Ishikawa (cell line): ENCODE results near the gene MAN2B1.

Source experiments
- CEBPB ChIP-seq: IDR thresholded peaks from 2 replicates; pipeline ENCODE4 v1.6.1; 2012
- CREB1 ChIP-seq: IDR thresholded peaks from 2 replicates; pipeline ENCODE4 v1.6.1; 2012; ENCODE audit warnings: low read depth
- EGR1 ChIP-seq: IDR thresholded peaks from 2 replicates; pipeline ENCODE4 v1.6.1; 2012
- EP300 ChIP-seq: IDR thresholded peaks from 2 replicates; pipeline ENCODE4 v1.6.1; 2012; ENCODE audit warnings: borderline replicate concordance
- FOXM1 ChIP-seq: IDR thresholded peaks from 2 replicates; pipeline ENCODE4 v1.6.1; 2012; ENCODE audit warnings: low read depth, borderline replicate concordance
- NFIC ChIP-seq: IDR thresholded peaks from 2 replicates; pipeline ENCODE4 v1.6.1; 2012
- RAD21 ChIP-seq: IDR thresholded peaks from 2 replicates; pipeline ENCODE4 v1.6.1; 2012; ENCODE audit warnings: low read depth
- REST ChIP-seq: IDR thresholded peaks from 2 replicates; pipeline ENCODE4 v1.6.1; 2012; ENCODE audit warnings: low read depth, mild to moderate bottlenecking
- TAF1 ChIP-seq: IDR thresholded peaks from 2 replicates; pipeline ENCODE4 v1.6.1; 2012; ENCODE audit warnings: low read depth, mild to moderate bottlenecking
- TCF12 ChIP-seq: IDR thresholded peaks from 2 replicates; pipeline ENCODE4 v1.6.1; 2012; ENCODE audit warnings: low read depth
- TEAD4 ChIP-seq: IDR thresholded peaks from 2 replicates; pipeline ENCODE4 v1.6.1; 2012
- YY1 ChIP-seq: IDR thresholded peaks from 2 replicates; pipeline ENCODE4 v1.6.1; 2012; ENCODE audit warnings: low read depth
- ZBTB7A ChIP-seq: IDR thresholded peaks from 2 replicates; pipeline ENCODE4 v1.6.1; 2012; ENCODE audit warnings: low read depth
- TF ChIP-seq, protein P1 (sequence below): IDR thresholded peaks from 2 replicates; pipeline ENCODE4 v1.6.1; 2012
- TF ChIP-seq, protein P2 (sequence below): IDR thresholded peaks from 2 replicates; pipeline ENCODE4 v1.6.1; 2012

Gene MAN2B1

DNA sequence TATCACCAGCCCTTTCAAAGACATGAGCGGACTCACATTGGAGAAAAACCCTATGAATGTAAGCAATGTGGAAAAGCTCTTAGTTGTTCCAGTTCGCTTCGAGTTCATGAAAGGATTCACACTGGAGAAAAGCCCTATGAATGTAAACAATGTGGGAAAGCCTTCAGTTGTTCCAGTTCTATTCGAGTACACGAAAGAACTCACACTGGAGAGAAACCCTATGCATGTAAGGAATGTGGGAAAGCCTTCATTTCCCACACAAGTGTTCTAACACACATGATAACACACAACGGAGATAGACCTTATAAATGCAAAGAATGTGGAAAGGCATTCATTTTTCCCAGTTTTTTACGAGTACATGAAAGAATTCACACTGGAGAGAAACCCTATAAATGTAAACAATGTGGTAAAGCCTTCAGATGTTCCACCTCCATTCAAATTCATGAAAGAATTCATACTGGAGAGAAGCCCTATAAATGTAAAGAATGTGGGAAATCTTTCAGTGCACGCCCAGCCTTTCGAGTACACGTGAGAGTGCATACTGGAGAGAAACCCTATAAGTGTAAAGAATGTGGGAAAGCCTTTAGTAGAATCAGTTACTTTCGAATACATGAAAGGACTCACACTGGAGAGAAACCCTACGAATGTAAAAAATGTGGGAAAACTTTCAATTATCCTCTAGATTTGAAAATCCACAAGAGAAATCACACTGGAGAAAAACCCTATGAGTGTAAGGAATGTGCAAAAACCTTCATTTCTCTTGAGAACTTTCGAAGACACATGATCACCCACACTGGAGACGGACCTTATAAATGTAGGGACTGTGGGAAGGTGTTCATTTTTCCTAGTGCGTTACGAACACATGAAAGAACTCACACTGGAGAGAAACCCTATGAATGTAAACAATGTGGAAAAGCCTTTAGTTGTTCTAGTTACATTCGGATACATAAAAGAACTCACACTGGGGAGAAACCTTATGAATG lies 38.2 kb downstream of the MAN2B1 start:
- no peak for TF ChIP-seq CEBPB
- no peak for TF ChIP-seq TEAD4
- TF ChIP-seq NFIC, result no peak
- no peak for TF ChIP-seq EP300
- TF ChIP-seq, protein P1, sequence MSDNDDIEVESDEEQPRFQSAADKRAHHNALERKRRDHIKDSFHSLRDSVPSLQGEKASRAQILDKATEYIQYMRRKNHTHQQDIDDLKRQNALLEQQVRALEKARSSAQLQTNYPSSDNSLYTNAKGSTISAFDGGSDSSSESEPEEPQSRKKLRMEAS, result no peak
- TF ChIP-seq TCF12, result no peak
- TF ChIP-seq CREB1, result no peak
- no peak for TF ChIP-seq TAF1
- no peak for TF ChIP-seq YY1
- TF ChIP-seq ZBTB7A, result no peak
- TF ChIP-seq REST, result no peak
- TF ChIP-seq RAD21, result no peak
- TF ChIP-seq, protein P2, sequence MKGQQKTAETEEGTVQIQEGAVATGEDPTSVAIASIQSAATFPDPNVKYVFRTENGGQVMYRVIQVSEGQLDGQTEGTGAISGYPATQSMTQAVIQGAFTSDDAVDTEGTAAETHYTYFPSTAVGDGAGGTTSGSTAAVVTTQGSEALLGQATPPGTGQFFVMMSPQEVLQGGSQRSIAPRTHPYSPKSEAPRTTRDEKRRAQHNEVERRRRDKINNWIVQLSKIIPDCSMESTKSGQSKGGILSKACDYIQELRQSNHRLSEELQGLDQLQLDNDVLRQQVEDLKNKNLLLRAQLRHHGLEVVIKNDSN, result no peak
- TF ChIP-seq EGR1, result no peak
- no peak for TF ChIP-seq FOXM1

DNA sequence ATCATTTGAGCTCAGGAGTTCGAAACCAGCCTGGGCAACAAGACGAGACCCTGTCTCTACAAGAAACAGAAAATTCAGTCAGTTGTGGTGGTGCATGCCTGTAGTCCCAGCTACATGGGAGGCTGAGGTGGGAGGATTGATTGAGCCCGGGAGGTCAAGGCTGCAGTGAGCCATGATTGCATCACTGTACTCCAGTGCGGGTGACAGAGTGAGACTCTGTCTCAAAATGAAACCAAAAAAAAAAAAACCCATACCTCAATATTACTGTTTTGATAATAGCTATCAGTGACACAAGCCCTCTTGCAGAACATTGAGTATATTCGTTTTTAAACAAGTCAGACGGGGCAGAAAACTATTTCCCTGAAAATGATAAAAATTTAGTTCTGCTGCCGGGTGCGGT lies 39.6 kb downstream of the MAN2B1 start:
- no peak for TF ChIP-seq EP300
- TF ChIP-seq TEAD4, result no peak
- TF ChIP-seq RAD21, result no peak
- TF ChIP-seq CREB1, result no peak
- TF ChIP-seq TCF12, result no peak
- TF ChIP-seq TAF1, result no peak
- TF ChIP-seq CEBPB, result no peak
- TF ChIP-seq, protein P1, result no peak
- TF ChIP-seq EGR1, result no peak
- TF ChIP-seq ZBTB7A, result no peak
- no peak for TF ChIP-seq REST
- no peak for TF ChIP-seq FOXM1
- TF ChIP-seq NFIC, result no peak
- TF ChIP-seq YY1, result no peak
- TF ChIP-seq, protein P2, result no peak

- TF ChIP-seq, protein P2, result no peak
- TF ChIP-seq CEBPB (no peak), RAD21 (no peak), EP300 (no peak), EGR1 (no peak), CREB1 (no peak), ZBTB7A (no peak), YY1 (no peak), NFIC (no peak), TEAD4 (no peak), REST (no peak), TCF12 (no peak), TAF1 (no peak), FOXM1 (no peak)
- TF ChIP-seq, protein P1, result no peak
Observed at GRCh38 chr19:12623361-12624031, 43.0 kb downstream of the MAN2B1 start.
